Loucy (cell line): Measurements from ENCODE around the gene KCNQ4.

Experiments used
- CTCF ChIP-seq: fragments of 200-600 bp; sonication (generic); conservative IDR thresholded peaks from 2 replicates; pipeline ENCODE4 v1.5.1; 2014; ENCODE audit warnings: mild to moderate bottlenecking, antibody characterized with exemption, low read length
- EZH2phosphoT487 ChIP-seq: fragments of 200-600 bp; IDR thresholded peaks from 2 replicates; pipeline ENCODE4 v1.6.1; 2018; ENCODE audit warnings: antibody characterized with exemption, mild to moderate bottlenecking, moderate library complexity, borderline replicate concordance

GRCh38 chr1:40751802-40752201 is 31.8 kb upstream of the KCNQ4 start:
- TF ChIP-seq CTCF: no peak
- TF ChIP-seq EZH2phosphoT487: no peak
